A673 (cell line): ENCODE data around the gene MS4A8.

ENCODE experiments used
- EZH2 ChIP-seq: fragments of 200-600 bp; sonication (generic); IDR thresholded peaks from 2 replicates; pipeline ENCODE4 v1.6.1; 2017; ENCODE audit warnings: borderline replicate concordance, low read depth, mild to moderate bottlenecking, mixed read lengths, antibody characterized with exemption, low read length; ENCODE audit not compliant: poor library complexity, severe bottlenecking
- TF ChIP-seq, protein P1 (sequence below): fragments of 300-800, 200-600 bp; sonication (generic); conservative IDR thresholded peaks from 2 replicates; pipeline ENCODE4 v1.5.1; 2017; ENCODE audit warnings: low read depth, mild to moderate bottlenecking, antibody characterized with exemption, low read length, moderate library complexity, mixed read lengths

DNA sequence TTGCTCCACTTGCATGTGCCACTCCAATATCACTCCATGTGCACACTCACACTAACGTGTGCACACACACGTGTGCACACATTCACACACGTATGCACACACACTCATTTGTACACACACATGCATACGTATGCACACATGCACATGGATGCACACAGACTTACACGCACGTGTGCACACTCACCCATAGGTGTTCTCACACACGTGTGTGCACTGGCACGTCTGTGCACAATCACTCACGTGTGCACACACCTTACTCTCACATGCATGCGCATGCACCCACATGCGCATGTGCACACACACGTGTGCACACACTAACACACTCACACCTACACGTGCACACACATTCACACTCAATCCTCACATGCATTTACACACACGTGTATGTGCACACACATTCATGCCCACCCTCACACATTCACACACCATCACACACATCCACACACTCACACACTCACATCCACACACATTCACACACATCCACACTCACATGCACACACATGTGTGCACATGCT is 48.0 kb downstream of the MS4A8 start:
- TF ChIP-seq, protein P1, sequence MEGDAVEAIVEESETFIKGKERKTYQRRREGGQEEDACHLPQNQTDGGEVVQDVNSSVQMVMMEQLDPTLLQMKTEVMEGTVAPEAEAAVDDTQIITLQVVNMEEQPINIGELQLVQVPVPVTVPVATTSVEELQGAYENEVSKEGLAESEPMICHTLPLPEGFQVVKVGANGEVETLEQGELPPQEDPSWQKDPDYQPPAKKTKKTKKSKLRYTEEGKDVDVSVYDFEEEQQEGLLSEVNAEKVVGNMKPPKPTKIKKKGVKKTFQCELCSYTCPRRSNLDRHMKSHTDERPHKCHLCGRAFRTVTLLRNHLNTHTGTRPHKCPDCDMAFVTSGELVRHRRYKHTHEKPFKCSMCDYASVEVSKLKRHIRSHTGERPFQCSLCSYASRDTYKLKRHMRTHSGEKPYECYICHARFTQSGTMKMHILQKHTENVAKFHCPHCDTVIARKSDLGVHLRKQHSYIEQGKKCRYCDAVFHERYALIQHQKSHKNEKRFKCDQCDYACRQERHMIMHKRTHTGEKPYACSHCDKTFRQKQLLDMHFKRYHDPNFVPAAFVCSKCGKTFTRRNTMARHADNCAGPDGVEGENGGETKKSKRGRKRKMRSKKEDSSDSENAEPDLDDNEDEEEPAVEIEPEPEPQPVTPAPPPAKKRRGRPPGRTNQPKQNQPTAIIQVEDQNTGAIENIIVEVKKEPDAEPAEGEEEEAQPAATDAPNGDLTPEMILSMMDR: no peak
- TF ChIP-seq EZH2: no peak
